ENCODE results near the gene DBN1. TPM values are rescaled to one million over a fixed set of nuclear protein-coding genes. Genes with fewer than 3 reads are reported as not detected.
"Not testable (repeated sequence)": the region's sequence is repeated elsewhere in the genome, so short reads cannot be mapped to it uniquely, and the experiment has no call there.

The DBN1 gene
- total and polyA plus RNA-seq, 9 donors: 18.4 to 91.6 (median 55.7) TPM

DNA sequence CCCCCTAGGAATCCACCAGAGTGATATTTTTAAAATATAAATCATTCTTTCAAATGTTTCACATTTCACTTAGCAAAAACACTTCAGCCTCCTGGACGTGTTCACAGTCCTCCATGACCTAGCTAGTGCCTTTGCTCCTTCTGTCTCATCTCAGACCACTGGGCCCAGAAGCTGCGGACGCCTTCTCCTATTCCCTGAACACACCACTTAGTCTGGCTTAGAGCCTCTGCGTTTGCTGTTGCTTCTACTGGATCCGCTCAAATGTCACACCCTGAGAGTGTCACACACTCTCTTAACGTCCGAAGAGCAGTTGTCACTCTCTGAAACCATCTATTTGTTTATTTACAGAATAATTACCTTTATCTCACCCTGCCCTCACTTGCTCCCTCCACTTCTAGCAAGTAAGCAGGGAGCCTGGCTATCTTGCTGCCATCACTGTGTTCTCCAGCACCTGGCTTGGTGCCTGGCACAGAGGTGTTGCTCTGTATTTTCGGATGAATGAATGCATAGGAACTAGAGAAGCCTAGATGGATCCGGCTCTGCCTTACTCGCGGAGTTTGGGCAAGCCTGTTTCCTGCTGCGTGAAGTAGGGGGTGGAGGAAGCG lies 48.1 kb downstream of the DBN1 start:
- intact Hi-C loops (cut with DNase I): no loop called here
- no peak for TF ChIP-seq POLR2A (IDR thresholded peaks at IDR 0.05)
- TF ChIP-seq, protein P1, sequence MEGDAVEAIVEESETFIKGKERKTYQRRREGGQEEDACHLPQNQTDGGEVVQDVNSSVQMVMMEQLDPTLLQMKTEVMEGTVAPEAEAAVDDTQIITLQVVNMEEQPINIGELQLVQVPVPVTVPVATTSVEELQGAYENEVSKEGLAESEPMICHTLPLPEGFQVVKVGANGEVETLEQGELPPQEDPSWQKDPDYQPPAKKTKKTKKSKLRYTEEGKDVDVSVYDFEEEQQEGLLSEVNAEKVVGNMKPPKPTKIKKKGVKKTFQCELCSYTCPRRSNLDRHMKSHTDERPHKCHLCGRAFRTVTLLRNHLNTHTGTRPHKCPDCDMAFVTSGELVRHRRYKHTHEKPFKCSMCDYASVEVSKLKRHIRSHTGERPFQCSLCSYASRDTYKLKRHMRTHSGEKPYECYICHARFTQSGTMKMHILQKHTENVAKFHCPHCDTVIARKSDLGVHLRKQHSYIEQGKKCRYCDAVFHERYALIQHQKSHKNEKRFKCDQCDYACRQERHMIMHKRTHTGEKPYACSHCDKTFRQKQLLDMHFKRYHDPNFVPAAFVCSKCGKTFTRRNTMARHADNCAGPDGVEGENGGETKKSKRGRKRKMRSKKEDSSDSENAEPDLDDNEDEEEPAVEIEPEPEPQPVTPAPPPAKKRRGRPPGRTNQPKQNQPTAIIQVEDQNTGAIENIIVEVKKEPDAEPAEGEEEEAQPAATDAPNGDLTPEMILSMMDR (IDR thresholded peaks at IDR 0.05): no peak
- TF ChIP-seq EP300 (IDR thresholded peaks at IDR 0.05): no peak
- Histone ChIP-seq H3K36me3 (no peaks in the 10 kb centered on the region), H3K4me3 (peak overlapping the region; percentile 45), H3K27me3 (no peaks in the 10 kb centered on the region), H3K4me1 (ENCODE audit: insufficient read depth) (peaks cover 11% of the 10 kb centered on the region), H3K27ac (peak overlapping the region; percentile 88 to 91), H3K9me3 (no peaks in the 10 kb centered on the region)
- no peak for DNase-seq
- WGBS, 3 donors: 52 to 60% (median 59%) methylated on average over 13 of the region's 13 CpGs

DNA sequence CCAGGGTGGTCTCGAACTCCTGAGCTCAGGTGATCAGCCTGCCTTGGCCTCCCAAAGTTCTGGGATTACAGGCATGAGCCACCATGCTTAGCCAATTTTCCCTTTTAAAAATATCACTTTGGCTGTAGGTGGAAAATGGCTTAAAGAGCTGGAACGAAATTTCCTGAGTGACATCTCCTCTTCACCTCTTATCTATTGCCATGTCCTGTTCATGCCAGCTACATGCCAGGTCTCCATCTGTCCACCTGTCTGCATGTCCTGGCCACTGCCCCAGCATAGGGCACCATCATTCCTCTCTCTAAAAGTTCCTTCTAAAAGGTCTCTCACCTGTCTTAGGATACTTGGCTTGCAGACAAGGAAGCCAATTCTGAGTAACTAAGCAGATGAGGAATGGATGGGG lies 49.8 kb downstream of the DBN1 start:
- no peak overlapping the region for H3K4me3 ChIP-seq
- no peaks in the 10 kb centered on the region for H3K36me3 ChIP-seq
- WGBS, 3 donors: 82 to 95% (median 87%) methylated on average over 2 of the region's 2 CpGs
- TF ChIP-seq, protein P1 (IDR thresholded peaks at IDR 0.05): no peak
- TF ChIP-seq POLR2A (IDR thresholded peaks at IDR 0.05): no peak
- TF ChIP-seq EP300 (IDR thresholded peaks at IDR 0.05): no peak
- H3K9me3 ChIP-seq: no peaks in the 10 kb centered on the region
- H3K4me1 ChIP-seq (ENCODE audit: insufficient read depth): peaks cover 11% of the 10 kb centered on the region
- intact Hi-C loops (cut with DNase I): no loop called here
- H3K27me3 ChIP-seq: no peaks in the 10 kb centered on the region
- DNase-seq: no peak
- H3K27ac ChIP-seq: no peak overlapping the region

DNA sequence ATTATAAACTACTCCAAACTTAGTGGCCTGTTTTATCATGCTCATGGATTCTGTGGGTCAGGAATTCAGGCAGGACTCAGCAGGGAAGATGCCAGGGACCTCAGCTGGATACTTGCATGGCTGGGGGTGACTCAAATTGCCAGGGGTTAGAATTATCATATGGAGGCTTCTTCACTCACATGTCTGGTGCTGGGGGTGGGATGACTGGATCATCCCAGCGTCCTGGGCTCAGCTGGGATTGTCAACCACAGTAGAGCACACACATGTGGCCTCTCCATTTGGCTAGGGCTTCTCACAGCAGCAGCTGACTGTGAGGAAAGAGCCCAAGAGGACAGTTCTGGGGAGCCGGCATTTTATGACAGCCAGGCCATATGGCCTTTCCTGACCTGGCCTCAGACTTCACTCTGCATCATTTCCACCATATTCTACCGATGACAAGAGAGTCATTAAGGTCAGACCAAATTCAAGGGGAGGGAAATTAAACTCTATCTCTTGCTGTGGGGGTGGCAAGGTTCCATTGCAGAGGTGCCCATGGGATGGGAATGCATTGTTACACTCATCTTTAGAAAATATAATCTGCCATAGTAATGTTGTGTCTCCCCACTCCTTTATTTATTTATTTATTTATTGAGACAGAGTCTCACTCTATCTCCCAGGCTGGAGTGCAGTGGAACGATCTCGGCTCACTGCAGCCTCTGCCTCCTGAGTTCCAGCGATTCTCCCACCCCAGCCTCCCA lies 52.2 kb downstream of the DBN1 start:
- intact Hi-C loops (cut with DNase I): no loop called here
- DNase-seq: no peak
- H3K9me3 ChIP-seq: no peaks in the 10 kb centered on the region
- no peak overlapping the region for H3K27ac ChIP-seq
- no peaks in the 10 kb centered on the region for H3K27me3 ChIP-seq
- TF ChIP-seq POLR2A (IDR thresholded peaks at IDR 0.05): no peak
- TF ChIP-seq, protein P1 (IDR thresholded peaks at IDR 0.05): no peak
- TF ChIP-seq EP300 (IDR thresholded peaks at IDR 0.05): no peak
- no peak overlapping the region for H3K4me3 ChIP-seq
- WGBS, 3 donors: 59 to 70% (median 69%) methylated on average over 6 of the region's 6 CpGs
- no peaks in the 10 kb centered on the region for H3K36me3 ChIP-seq
- peaks cover 4% of the 10 kb centered on the region for H3K4me1 ChIP-seq (ENCODE audit: insufficient read depth)

DNA sequence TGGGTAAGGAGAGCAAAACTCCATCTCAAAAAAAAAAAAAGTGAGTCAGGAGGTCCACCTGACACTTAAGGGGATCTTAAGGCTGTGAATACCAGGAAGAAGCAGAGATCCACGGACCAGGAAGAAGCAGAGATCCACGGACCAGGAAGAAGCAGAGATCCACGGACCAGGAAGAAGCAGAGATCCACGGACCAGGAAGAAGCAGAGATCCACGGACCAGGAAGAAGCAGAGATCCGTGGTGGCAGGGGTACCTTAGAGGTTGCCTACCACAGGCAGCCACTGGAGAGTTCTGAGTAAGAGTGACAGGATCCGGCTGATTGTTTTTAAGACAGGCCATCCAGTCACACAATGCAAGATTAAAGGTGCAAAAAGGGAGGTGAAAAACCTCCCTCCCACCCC lies 53.0 kb downstream of the DBN1 start:
- DNase-seq; H3K27ac ChIP-seq; H3K36me3 ChIP-seq; H3K4me3 ChIP-seq; H3K4me1 ChIP-seq (ENCODE audit: insufficient read depth); H3K27me3 ChIP-seq; intact Hi-C loops (cut with DNase I); H3K9me3 ChIP-seq: not testable (repeated sequence)
- 71 to 83% (median 80%) methylated on average over 7 of the region's 7 CpGs for WGBS, 3 donors

DNA sequence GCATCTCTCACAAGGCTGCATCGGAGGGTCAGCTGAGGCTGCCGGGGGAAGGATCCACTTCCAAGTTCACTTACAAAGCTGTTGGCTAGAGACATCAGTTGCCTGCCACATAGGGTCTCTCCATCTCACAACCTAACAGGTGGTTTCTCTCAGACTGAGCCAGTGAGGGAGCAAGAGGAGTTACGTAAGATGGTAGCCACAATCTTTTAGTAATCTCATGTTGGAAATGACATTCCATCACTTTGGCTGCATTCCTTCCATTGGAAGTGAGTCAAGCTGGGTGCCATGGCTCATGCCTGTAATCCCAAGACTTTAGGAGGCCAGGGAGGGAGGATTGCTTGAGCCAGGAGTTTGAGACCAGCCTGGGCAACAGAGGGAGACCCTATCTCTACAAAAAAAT lies 54.4 kb downstream of the DBN1 start:
- TF ChIP-seq EP300 (IDR thresholded peaks at IDR 0.05): no peak
- TF ChIP-seq, protein P1 (IDR thresholded peaks at IDR 0.05): no peak
- no peak for TF ChIP-seq POLR2A (IDR thresholded peaks at IDR 0.05)
- Histone ChIP-seq H3K36me3 (no peaks in the 10 kb centered on the region), H3K4me3 (no peak overlapping the region), H3K27me3 (no peaks in the 10 kb centered on the region), H3K27ac (no peak overlapping the region), H3K9me3 (no peaks in the 10 kb centered on the region), H3K4me1 (ENCODE audit: insufficient read depth) (no peaks in the 10 kb centered on the region)
- 74 to 80% (median 76%) methylated on average over 3 of the region's 3 CpGs for WGBS, 3 donors
- intact Hi-C loops (cut with DNase I): loop anchor here in 1 of 4 donors (5.0 kb wide), 1 partner anchor 33 kb away; no protein-coding TSS in a partner anchor
- DNase-seq: no peak

DNA sequence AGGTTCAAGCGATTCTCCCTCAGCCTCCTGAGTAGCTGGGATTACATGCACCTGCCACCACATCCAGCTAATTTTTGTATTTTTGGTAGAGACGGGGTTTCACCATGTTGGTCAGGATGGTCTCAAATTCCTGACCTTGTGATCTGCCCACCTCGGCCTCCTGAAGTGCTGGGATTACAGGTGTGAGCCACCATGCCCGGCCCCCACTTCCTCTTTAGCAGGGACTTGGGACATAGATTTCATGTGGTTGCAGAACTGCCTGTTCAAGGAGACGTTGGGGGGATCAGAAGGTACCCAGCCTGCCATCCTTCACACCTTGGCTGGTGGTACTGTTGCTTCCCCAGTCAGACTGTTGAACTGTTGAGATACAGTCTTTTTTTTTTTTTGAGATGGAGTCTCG lies 56.4 kb downstream of the DBN1 start:
- WGBS, 3 donors: 88 to 92% (median 90%) methylated on average over 6 of the region's 6 CpGs
- H3K4me3 ChIP-seq; H3K36me3 ChIP-seq; H3K27me3 ChIP-seq; DNase-seq; H3K9me3 ChIP-seq; H3K4me1 ChIP-seq (ENCODE audit: insufficient read depth); H3K27ac ChIP-seq: not testable (repeated sequence)
- intact Hi-C loops (cut with DNase I): loop anchor here in 1 of 4 donors (5.0 kb wide), 1 partner anchor 35 kb away; no protein-coding TSS in a partner anchor

All from ovary (tissue), 9 donors.